ENCODE measurements around the gene DRICH1. TPM values are rescaled to one million over a fixed set of nuclear protein-coding genes. Genes with fewer than 3 reads are reported as not detected.

DRICH1 gene
- total and polyA plus RNA-seq, 2 of the 8 experiments (the other 6 are each of a cell fraction or from before 2014, with no cell fraction given), result 0.21 to 0.28 TPM

DNA sequence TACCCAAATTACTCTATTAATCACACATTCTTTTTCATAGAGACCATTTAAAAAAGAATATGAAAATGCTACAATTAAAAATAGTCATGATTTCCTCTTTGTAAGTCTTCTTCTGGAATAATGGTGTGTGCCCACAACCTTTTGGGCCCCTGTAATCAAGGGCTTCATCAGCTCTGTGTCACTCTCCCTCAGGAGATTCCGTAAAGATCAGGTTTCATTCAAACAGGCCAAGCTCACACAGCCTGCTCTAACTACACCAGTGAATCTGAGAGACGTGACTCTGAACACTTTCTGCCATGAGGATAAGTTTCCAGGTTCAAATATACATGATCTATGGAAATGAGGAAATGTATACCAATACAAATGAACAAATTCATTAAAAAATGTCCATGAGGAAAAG, 9.5 kb downstream of the DRICH1 start:
- ChIA-PET CTCF (ENCODE audit: partially characterized antibody) (interaction anchor here (0.7 to 1.5 kb wide), 2 partner anchors 9 to 77 kb away, joined by 3 read pairs; no protein-coding TSS in a partner anchor), POLR2A (ENCODE audit: partially characterized antibody) (no interaction called here)
- Histone ChIP-seq H4K8ac (ENCODE audit: extremely low read depth, insufficient read depth, low read length) (no peak overlapping the region), H4K20me1 (replicated peaks in 1 of 2; ENCODE audit: control insufficient read depth in 1 of 2, insufficient read depth in 2 of 2, low read length in 2 of 2) (no peaks in the 10 kb centered on the region), H2BK12ac (ENCODE audit: low read depth, low read length) (no peak overlapping the region), H3K79me2 (ENCODE audit: control insufficient read depth in 1 of 2, insufficient read depth in 2 of 2, low read length in 2 of 2) (no peaks in the 10 kb centered on the region), H3K56ac (replicated peaks; ENCODE audit: insufficient read length, low read depth, low read length) (no peak overlapping the region), H2AFZ (ENCODE audit: low read length) (no peak overlapping the region), H3K14ac (ENCODE audit: insufficient read length) (no peak overlapping the region), H2AK5ac (ENCODE audit: low read depth, low read length) (no peak overlapping the region), H3K4ac (replicated peaks; ENCODE audit: insufficient read length, low read depth, low read length) (no peak overlapping the region), H3K4me2 (ENCODE audit: insufficient read depth in 1 of 2, low read depth in 2 of 2, low read length in 2 of 2) (no peak overlapping the region), H3K27ac (ENCODE audit: low read depth, low read length) (no peak overlapping the region), H2BK5ac (ENCODE audit: low read depth, low read length) (no peak overlapping the region), H3K23ac (ENCODE audit: insufficient read length) (no peak overlapping the region), H4K5ac (ENCODE audit: insufficient read length, low read depth, low read length) (no peak overlapping the region), H3K4me1 (replicated peaks in 1 of 4; ENCODE audit: control insufficient read depth in 3 of 4, insufficient read depth in 4 of 4, low read length in 3 of 4) (no peaks in the 10 kb centered on the region; a peak in 1 of 7 replicates), H3K79me1 (ENCODE audit: low read depth, low read length) (no peaks in the 10 kb centered on the region), H2BK20ac (ENCODE audit: low read length) (no peak overlapping the region), H3K9ac (replicated peaks in 1 of 4; ENCODE audit: extremely low read depth in 1 of 4, low read depth in 3 of 4, low read length in 3 of 4) (no peak overlapping the region), H3K9me3 (ENCODE audit: insufficient read depth in 2 of 2, low read depth in 1 of 2, low read length in 1 of 2) (no peaks in the 10 kb centered on the region), H2BK120ac (replicated peaks; ENCODE audit: low read depth, low read length) (no peak overlapping the region), H3K4me3 (ENCODE audit: extremely low read depth in 1 of 4, insufficient read depth in 2 of 4, low read depth in 3 of 4, low read length in 4 of 4) (no peak overlapping the region), H4K91ac (replicated peaks; ENCODE audit: insufficient read length, low read length) (no peak overlapping the region), H3K27me3 (replicated peaks in 1 of 4; ENCODE audit: control insufficient read depth in 3 of 4, extremely low read depth in 1 of 4, insufficient read depth in 3 of 4, low read length in 3 of 4) (no peaks in the 10 kb centered on the region; a peak in 2 of 7 replicates), H3K23me2 (ENCODE audit: low read depth, low read length) (no peaks in the 10 kb centered on the region), H2BK15ac (ENCODE audit: low read length) (no peak overlapping the region), H3K36me3 (ENCODE audit: control insufficient read depth in 2 of 4, insufficient read depth in 4 of 4, low read length in 3 of 4) (no peaks in the 10 kb centered on the region), H3K18ac (ENCODE audit: extremely low read depth, low read length) (no peak overlapping the region)
- TF ChIP-seq, protein P1, sequence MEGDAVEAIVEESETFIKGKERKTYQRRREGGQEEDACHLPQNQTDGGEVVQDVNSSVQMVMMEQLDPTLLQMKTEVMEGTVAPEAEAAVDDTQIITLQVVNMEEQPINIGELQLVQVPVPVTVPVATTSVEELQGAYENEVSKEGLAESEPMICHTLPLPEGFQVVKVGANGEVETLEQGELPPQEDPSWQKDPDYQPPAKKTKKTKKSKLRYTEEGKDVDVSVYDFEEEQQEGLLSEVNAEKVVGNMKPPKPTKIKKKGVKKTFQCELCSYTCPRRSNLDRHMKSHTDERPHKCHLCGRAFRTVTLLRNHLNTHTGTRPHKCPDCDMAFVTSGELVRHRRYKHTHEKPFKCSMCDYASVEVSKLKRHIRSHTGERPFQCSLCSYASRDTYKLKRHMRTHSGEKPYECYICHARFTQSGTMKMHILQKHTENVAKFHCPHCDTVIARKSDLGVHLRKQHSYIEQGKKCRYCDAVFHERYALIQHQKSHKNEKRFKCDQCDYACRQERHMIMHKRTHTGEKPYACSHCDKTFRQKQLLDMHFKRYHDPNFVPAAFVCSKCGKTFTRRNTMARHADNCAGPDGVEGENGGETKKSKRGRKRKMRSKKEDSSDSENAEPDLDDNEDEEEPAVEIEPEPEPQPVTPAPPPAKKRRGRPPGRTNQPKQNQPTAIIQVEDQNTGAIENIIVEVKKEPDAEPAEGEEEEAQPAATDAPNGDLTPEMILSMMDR (IDR thresholded peaks at IDR 0.05; ENCODE audit: control extremely low read depth in 1 of 3, insufficient read depth in 1 of 3, low read depth in 1 of 3, low read length in 3 of 3), result no peak
- DNase-seq (ENCODE audit: low read depth in 1 of 2, low spot score in 2 of 2) (no peak), FAIRE-seq (no peak)
- WGBS, 2 experiments (ENCODE audit: extremely low coverage in 1 of 2, insufficient coverage in 1 of 2, insufficient read length in 1 of 2, insufficient replicate concordance in 2 of 2, low coverage in 1 of 2, low lambda C conversion rate in 2 of 2, missing lambda C conversion rate in 1 of 2), result 77% methylated on average over 2 of the region's 2 CpGs; no CpG with 5 or more reads in 1 of the 2 experiments

All from H1 (cell line).